HEK293T (cell line): ENCODE data around the gene PRDM11.

ENCODE experiments used
- ELF4 ChIP-seq: fragments of 450-650 bp; IDR thresholded peaks from 2 replicates; pipeline ENCODE4 v1.6.1; 2017; ENCODE audit warnings: antibody characterized with exemption
- FOXK2 ChIP-seq: fragments of 450-650 bp; IDR thresholded peaks from 2 replicates; pipeline ENCODE4 v1.6.1; 2016; ENCODE audit warnings: mild to moderate bottlenecking
- HDGF ChIP-seq: fragments of 450-650 bp; IDR thresholded peaks from 2 replicates; pipeline ENCODE4 v1.6.1; 2017; ENCODE audit warnings: antibody characterized with exemption, borderline replicate concordance
- SUZ12 ChIP-seq: fragments of 450-650 bp; IDR thresholded peaks from 2 replicates; pipeline ENCODE4 v1.6.1; 2016; ENCODE audit warnings: mild to moderate bottlenecking

DNA sequence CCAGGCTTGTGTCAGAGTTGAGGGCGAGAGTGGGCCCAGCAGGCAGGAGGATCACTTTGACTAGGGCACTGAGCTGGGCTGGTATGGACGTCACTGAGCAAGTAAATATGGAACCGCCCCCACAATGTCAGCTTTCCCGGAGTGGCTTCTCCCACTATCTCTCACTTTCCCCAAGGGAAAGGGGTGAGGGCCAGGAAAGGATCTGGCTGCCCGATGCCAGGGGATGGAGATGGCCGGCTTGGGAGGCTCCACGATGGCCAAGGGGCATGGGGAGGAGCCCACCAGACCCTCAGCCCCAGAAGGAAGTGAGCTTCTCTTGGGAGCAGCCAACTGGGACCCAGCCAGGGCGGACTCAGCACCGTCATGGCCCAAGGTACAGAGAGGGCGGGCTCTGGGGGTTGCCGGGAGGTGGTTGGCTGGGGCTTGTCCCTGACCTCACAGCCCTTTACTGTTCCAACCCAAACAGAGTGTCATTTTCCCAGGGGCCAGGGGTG lies 8.7 kb downstream of the PRDM11 start:
- no peak for TF ChIP-seq FOXK2
- no peak for TF ChIP-seq HDGF
- no peak for TF ChIP-seq SUZ12
- no peak for TF ChIP-seq ELF4
